Pulmonary artery endothelial cell (primary cell): ENCODE measurements around the gene EPB41L2. TPM values are rescaled to one million over a fixed set of nuclear protein-coding genes. Genes with fewer than 3 reads are reported as not detected.
"Not testable (repeated sequence)": the region's sequence is repeated elsewhere in the genome, so short reads cannot be mapped to it uniquely, and the experiment has no call there.

Source experiments
- DNase-seq: peaks from one replicate; pipeline ENCODE4 v3.0.0-alpha.2; 2011; ENCODE audit warnings: low read depth, low spot score
- total RNA-seq: library from RNA; depleted of rRNA; stranded (reverse); fragments of >200 nt; gene quantifications from 2 replicates; pipeline ENCODE4 v1.2.3, GENCODE V29; 2014

EPB41L2 gene
- total RNA-seq, 1 donor from 2014 or later, result 74.7 TPM

DNA sequence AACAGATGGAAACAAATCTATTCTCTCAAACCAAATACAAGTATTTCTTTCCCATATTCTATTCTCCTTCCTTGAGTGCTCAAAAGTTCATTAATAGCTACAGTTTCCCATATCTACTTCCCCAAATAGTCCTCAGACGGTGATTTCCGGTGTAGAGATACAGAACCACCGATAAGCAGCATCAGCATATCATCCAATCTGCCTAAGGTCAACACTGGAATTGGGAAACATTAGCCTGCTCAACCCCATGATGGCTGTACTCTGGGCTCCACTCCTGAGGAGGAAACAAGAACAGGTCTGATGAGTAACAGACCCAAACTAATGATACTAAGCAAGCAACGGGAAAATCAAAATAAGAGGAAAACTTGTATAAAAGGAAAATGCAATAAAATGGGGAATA, 115.6 kb downstream of the EPB41L2 start:
- DNase-seq, result no peak

DNA sequence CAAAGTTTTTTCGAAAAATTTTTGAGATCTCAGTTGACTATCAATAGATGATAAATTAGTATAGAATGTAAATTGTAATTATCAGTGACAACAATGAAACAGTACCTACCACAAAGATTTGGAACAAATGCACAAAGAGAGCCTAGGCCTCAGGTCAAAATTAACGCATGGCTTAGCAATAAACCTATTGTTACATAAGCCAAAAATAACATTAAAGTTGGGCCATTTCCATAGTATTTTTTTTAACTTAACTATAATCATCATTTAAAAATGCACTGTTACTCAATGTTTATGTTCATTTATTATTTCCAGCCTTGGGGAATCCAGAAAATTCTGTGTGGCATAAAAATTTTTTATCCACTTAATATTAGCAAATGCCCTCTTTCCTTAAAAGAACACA, 117.0 kb downstream of the EPB41L2 start:
- DNase-seq, result no peak

DNA sequence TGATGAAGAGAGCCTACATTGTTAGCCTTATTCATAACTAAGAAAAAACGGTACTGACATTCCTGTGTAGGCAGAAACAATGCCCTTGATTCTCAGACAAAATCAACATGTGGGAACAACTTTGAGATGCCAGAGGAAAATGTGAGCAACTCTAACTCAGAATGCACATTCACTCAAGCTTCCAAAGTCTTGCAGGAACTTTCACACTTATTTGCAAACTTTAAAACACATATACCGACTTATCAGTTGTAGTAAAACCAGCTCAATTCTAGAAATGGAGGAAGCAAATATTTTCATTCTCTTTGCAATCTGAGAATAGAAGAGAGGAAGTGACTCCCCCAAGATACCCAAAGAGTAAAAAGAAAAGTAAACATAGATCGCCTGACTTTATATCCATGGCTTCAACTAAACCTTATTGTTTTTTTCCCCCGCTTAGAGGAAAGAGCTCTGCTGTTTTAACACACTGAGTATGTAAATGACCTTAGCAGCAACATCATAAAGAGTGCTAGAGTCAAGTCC, 117.6 kb downstream of the EPB41L2 start:
- DNase-seq, result peak; percentile 62

GRCh38 chr6:130944486-130944885, 118.6 kb downstream of the EPB41L2 start:
- DNase-seq, result no peak

GRCh38 chr6:130943738-130944137, 119.3 kb downstream of the EPB41L2 start:
- DNase-seq, result no peak

GRCh38 chr6:130942752-130943151, 120.3 kb downstream of the EPB41L2 start:
- DNase-seq, result not testable (repeated sequence)

GRCh38 chr6:130937942-130938604, 125.0 kb downstream of the EPB41L2 start:
- DNase-seq, result no peak

GRCh38 chr6:130936933-130937332, 126.1 kb downstream of the EPB41L2 start:
- DNase-seq, result no peak

GRCh38 chr6:130935978-130936377, 127.1 kb downstream of the EPB41L2 start:
- DNase-seq, result no peak

DNA sequence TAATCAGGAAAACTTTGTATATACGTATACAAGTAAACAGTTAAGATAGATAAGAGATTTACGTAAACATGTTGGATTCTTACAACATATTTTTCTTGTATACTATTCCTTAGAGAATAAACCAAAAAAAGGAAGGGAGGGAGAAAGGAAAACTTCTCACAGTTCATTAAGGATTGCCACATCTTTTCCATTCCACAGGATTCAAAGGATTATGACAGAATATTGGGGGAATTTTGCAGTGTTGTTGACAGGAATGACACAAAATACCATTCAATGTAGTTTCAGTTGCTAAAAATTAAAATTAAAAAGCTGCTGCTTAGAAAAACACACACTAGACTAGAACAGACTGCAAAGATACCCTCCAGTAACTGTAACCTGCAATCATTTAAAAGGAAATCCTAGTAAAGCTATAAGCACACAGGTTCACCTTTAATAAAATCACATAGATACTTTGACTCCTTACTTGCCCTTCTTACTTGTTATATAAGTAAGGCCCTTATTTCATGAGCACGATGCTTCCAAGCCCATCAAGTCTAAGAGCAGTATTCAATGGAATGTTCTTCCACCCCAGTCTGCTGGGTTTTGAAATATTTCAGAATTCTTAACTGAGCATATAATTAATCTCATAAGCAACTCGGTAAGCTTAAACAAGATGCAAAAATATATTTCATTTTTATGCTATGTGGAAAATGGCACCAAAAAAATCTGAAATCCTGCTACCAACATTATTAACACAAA, 128.0 kb downstream of the EPB41L2 start:
- no peak for DNase-seq

DNA sequence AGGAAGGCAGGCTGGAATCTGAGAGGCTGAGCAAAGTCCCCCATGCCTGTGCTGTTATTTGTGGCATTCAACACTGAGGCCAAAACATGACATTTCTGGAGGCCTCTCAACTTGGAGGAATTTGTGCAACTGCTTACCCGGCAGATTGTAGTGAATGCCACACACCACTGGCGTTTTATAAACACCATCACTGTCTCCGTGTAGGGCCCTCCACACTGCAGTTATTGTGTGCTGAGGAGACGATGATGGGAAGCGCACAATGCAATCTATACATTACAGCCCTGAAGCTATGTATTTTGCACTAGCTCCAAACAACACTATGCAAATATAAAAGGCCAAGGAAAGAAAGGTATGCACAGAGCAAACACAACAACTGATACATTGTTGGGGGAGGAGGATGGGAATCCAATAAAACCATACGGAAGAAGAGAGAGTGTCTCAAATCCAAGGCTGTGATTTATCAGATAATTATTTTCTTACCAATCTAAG, 129.3 kb downstream of the EPB41L2 start:
- DNase-seq, result no peak

DNA sequence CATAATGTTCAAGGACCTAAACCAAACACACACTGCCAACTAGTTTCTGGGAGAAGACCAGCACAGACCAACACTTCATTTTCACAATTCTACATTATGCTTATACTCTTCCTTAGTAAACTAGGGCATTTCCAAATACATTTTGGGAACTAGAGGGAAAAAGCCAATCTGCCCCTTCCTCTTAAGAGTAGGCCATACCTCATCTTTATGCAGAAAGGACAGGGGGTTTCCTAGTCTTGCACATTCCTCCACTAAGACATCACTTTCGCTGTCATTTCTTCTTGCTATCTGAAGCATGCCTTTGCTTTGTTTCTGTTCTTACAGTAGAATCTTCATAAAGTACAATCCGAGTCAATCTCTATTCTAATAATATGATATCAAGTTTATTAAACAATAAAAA, 130.1 kb downstream of the EPB41L2 start:
- no peak for DNase-seq

GRCh38 chr6:130932438-130932837, 130.6 kb downstream of the EPB41L2 start:
- no peak for DNase-seq

DNA sequence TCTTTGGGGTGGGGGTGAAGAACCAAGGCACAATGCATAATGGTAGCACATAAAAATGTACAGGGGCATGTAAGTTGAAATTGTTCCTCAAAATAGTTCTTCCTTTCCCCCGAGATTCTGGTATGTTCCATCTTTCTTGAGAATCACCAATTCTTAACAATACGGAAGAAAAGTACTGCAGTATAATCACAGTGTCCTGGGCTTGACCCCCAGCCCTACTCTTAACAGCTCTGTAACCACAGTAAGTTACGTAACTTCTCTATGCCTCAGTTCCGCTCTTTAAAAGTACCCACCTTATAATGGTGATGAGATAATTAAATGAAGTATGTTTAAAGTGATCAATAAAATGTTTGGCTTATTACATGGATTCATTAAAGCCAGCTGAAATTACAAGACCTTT, 131.4 kb downstream of the EPB41L2 start:
- no peak for DNase-seq

GRCh38 chr6:130929036-130929678, 133.9 kb downstream of the EPB41L2 start:
- no peak for DNase-seq

DNA sequence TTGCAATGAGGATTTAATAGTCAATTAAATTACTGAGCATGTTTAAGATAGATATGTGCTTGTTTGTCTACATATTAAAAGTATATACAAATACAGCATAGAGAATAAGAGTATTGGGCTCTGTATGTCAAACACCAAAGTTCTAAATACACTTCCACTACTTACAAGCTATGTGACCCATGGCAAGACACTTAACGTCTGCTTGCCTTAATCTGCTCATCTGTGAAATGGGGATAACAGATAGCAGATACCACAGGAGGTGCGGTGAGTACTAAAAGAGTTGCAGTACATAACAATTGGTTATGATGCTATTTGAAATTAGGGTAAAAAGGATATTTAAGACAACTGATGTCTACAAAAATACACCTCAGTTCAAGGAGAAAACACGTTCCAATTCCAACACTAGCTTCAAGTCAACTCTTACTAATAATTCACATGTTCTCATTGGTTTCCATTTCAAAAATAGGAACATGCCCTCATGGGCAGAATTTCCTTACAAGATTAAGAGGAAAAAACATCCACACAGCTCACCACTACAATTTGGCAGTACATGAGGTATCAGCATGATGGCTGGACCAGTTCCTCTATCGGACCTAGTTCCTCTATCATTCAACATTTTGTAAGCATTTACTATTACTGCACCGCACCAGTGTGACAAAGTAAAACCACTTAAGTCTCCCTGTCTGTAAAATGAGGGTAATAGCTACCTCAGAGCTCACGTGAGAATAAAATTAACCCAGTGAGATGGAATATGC, 134.7 kb downstream of the EPB41L2 start:
- DNase-seq, result no peak

DNA sequence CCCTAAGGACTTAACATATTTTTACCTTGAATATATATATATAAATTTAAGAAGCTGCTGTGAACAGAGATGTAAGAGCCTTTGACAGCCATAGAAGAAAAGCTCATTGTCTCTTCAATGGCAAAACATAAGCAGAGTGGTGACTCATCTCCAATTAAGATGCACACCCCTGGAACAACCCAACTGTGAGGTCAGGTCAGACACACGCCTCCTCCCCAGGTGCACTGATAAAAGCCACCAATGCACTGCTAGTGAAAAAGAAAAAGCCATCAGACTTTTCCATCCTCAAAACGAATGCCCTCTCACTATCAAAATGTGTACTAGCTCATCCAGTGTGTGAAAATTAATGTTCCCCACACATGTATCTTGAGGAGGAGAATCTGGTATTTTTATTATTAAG, 135.7 kb downstream of the EPB41L2 start:
- DNase-seq, result no peak

GRCh38 chr6:130923350-130923749, 139.7 kb downstream of the EPB41L2 start:
- DNase-seq, result no peak

DNA sequence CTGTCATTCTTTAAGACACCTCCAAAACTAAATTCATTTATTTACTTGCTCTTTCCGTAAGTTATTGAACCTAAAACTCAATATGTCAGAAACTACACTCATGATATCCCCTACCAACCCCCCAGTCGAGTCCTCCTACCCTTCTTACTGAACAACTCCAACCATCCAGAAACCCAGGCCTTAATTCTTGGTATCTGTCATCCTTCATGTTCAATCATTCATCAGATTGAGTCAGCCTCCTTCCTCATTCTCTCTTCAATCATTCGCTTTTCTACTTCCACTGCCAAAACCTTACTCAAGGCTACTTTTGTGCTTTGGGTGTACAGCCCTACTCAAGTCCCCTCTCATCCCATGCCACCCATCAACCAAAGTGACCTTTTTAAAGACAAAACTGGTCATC, 140.1 kb downstream of the EPB41L2 start:
- no peak for DNase-seq

GRCh38 chr6:130920969-130921368, 142.1 kb downstream of the EPB41L2 start:
- DNase-seq, result no peak

GRCh38 chr6:130918171-130918570, 144.9 kb downstream of the EPB41L2 start:
- DNase-seq, result no peak
